H1 (cell line): Measurements from ENCODE around the gene KIF25. TPM values are rescaled to one million over a fixed set of nuclear protein-coding genes. Genes with fewer than 3 reads are reported as not detected.

Experiments
- CTCF ChIA-PET: fragments of 300-600 bp; sonication (Branson Sonifier 250); formaldehyde crosslinking; loops from one replicate; lab custom pipeline; 2021; ENCODE audit not compliant: partially characterized antibody; lab: Charles Lee
- POLR2A ChIA-PET: fragments of 300-600 bp; sonication (Branson Sonifier 250); formaldehyde crosslinking; loops from one replicate; lab custom pipeline; 2021; ENCODE audit warnings: inconsistent platforms; ENCODE audit not compliant: partially characterized antibody; lab: Charles Lee
- DNase-seq, 2 experiments: peaks; one replicate each; pipeline versions ENCODE4 v3.0.0 to v3.0.0-alpha.2; 2010 to 2022; ENCODE audit warnings: low spot score in 2 of 2, low read depth in 1 of 2, mixed read lengths in 1 of 2
- FAIRE-seq: peaks from 2 replicates; lab custom pipeline; 2011; peaks lifted over from hg19 to GRCh38; lab: Jason Lieb, UNC
- H2AFZ ChIP-seq: 2 replicates; pipeline ENCODE4 v1.8.1; 2012; ENCODE audit warnings: low read length, inconsistent platforms
- H2AK5ac ChIP-seq: 2 replicates; pipeline ENCODE4 v1.6.1; 2013; ENCODE audit warnings: low read depth, low read length
- H2BK120ac ChIP-seq: replicated peaks from 2 replicates; pipeline ENCODE3; 2013; ENCODE audit warnings: low read depth, low read length, inconsistent platforms
- H2BK12ac ChIP-seq: 2 replicates; pipeline ENCODE4 v1.6.1; 2013; ENCODE audit warnings: low read depth, low read length
- H2BK15ac ChIP-seq: 2 replicates; pipeline ENCODE4 v1.6.1; 2013; ENCODE audit warnings: low read length
- H2BK20ac ChIP-seq: 2 replicates; pipeline ENCODE4 v1.6.1; 2013; ENCODE audit warnings: low read length
- H2BK5ac ChIP-seq: 2 replicates; pipeline ENCODE4 v1.6.1; 2013; ENCODE audit warnings: low read depth, low read length
- H3K14ac ChIP-seq: 2 replicates; pipeline ENCODE4 v1.6.1; 2013; ENCODE audit warnings: inconsistent platforms; ENCODE audit not compliant: insufficient read length
- H3K18ac ChIP-seq: 2 replicates; pipeline ENCODE4 v1.6.1; 2013; ENCODE audit warnings: low read length; ENCODE audit errors: extremely low read depth
- H3K23ac ChIP-seq: 2 replicates; pipeline ENCODE4 v1.6.1; 2013; ENCODE audit warnings: inconsistent platforms; ENCODE audit not compliant: insufficient read length
- H3K23me2 ChIP-seq: 2 replicates; pipeline ENCODE4 v1.6.1; 2013; ENCODE audit warnings: low read depth, low read length
- H3K27ac ChIP-seq: 2 replicates; pipeline ENCODE4 v1.6.1; 2011; ENCODE audit warnings: low read depth, low read length, inconsistent platforms
- H3K27me3 ChIP-seq, 4 experiments: replicated peaks in 1 of 4; 1 replicate in 1 of 4; 2 replicates in 3 of 4; pipeline versions ENCODE4 v1.6.1 to v1.8.1; 2011 to 2013; ENCODE audit warnings: low read length in 3 of 4, mild to moderate bottlenecking in 3 of 4, inconsistent platforms in 2 of 4, mixed read lengths in 2 of 4, moderate library complexity in 1 of 4; ENCODE audit not compliant: control insufficient read depth in 3 of 4, insufficient read depth in 3 of 4; ENCODE audit errors: extremely low read depth in 1 of 4
- H3K36me3 ChIP-seq, 4 experiments: 2 replicates each; pipeline versions ENCODE4 v1.6.1 to v1.8.1; 2011 to 2013; ENCODE audit warnings: mild to moderate bottlenecking in 4 of 4, low read length in 3 of 4, moderate library complexity in 2 of 4, control low read depth in 1 of 4, inconsistent platforms in 1 of 4; ENCODE audit not compliant: insufficient read depth in 4 of 4, control insufficient read depth in 2 of 4
- H3K4ac ChIP-seq: replicated peaks from 2 replicates; pipeline ENCODE3; 2013; ENCODE audit warnings: low read length, low read depth, mixed read lengths, inconsistent platforms; ENCODE audit not compliant: insufficient read length
- H3K4me1 ChIP-seq, 4 experiments: replicated peaks in 1 of 4; 1 replicate in 1 of 4; 2 replicates in 3 of 4; pipeline versions ENCODE4 v1.6.1 to v1.8.1; 2011 to 2013; ENCODE audit warnings: low read length in 3 of 4, inconsistent platforms in 2 of 4, mixed read lengths in 1 of 4; ENCODE audit not compliant: insufficient read depth in 4 of 4, control insufficient read depth in 3 of 4
- H3K4me2 ChIP-seq, 2 experiments: 2 replicates each; pipeline versions ENCODE4 v1.6.1 to v1.8.1; 2011 to 2013; ENCODE audit warnings: low read depth in 2 of 2, low read length in 2 of 2, control low read depth in 1 of 2, inconsistent platforms in 1 of 2, mild to moderate bottlenecking in 1 of 2; ENCODE audit not compliant: insufficient read depth in 1 of 2
- H3K4me3 ChIP-seq, 4 experiments: fragments of 200-600, 300-600 bp in 1 of 4; sonication (generic), shearing (Covaris generic), sonication (Bioruptor Twin) in 1 of 4; 2 replicates each; pipeline versions ENCODE4 v1.5.1 to v1.8.1; 2011 to 2016; ENCODE audit warnings: low read length in 4 of 4, low read depth in 3 of 4, control low read depth in 2 of 4, inconsistent platforms in 2 of 4, mild to moderate bottlenecking in 2 of 4, mixed read lengths in 1 of 4, moderate library complexity in 1 of 4; ENCODE audit not compliant: insufficient read depth in 2 of 4; ENCODE audit errors: extremely low read depth in 1 of 4
- H3K56ac ChIP-seq: replicated peaks from 2 replicates; pipeline ENCODE3; 2013; ENCODE audit warnings: low read depth, mild to moderate bottlenecking, mixed read lengths, low read length, inconsistent platforms; ENCODE audit not compliant: insufficient read length
- H3K79me1 ChIP-seq: 2 replicates; pipeline ENCODE4 v1.6.1; 2013; ENCODE audit warnings: low read depth, low read length, control low read depth
- H3K79me2 ChIP-seq, 2 experiments: 2 replicates each; pipeline versions ENCODE4 v1.6.1 to v1.8.1; 2012 to 2013; ENCODE audit warnings: low read length in 2 of 2, mild to moderate bottlenecking in 2 of 2, inconsistent platforms in 1 of 2; ENCODE audit not compliant: insufficient read depth in 2 of 2, control insufficient read depth in 1 of 2
- H3K9ac ChIP-seq, 4 experiments: replicated peaks in 1 of 4; 1 replicate in 1 of 4; 2 replicates in 3 of 4; pipeline versions ENCODE4 v1.6.1 to v1.8.1; 2011 to 2013; ENCODE audit warnings: low read depth in 3 of 4, low read length in 3 of 4, control low read depth in 2 of 4, mild to moderate bottlenecking in 2 of 4, moderate library complexity in 2 of 4, inconsistent platforms in 1 of 4; ENCODE audit errors: extremely low read depth in 1 of 4
- H3K9me3 ChIP-seq, 2 experiments: 2 replicates each; pipeline versions ENCODE4 v1.6.1 to v1.8.1; 2012 to 2013; ENCODE audit warnings: mild to moderate bottlenecking in 2 of 2, moderate library complexity in 2 of 2, control low read depth in 1 of 2, inconsistent platforms in 1 of 2, low read depth in 1 of 2, low read length in 1 of 2, mixed read lengths in 1 of 2; ENCODE audit not compliant: insufficient read depth in 2 of 2
- H4K20me1 ChIP-seq, 2 experiments: replicated peaks in 1 of 2; 2 replicates each; pipeline versions ENCODE3 to v1.8.1; 2011 to 2013; ENCODE audit warnings: inconsistent platforms in 2 of 2, low read length in 2 of 2, mild to moderate bottlenecking in 1 of 2; ENCODE audit not compliant: insufficient read depth in 2 of 2, control insufficient read depth in 1 of 2
- H4K5ac ChIP-seq: 2 replicates; pipeline ENCODE4 v1.6.1; 2013; ENCODE audit warnings: low read length, low read depth, mixed read lengths, inconsistent platforms; ENCODE audit not compliant: insufficient read length
- H4K8ac ChIP-seq: 2 replicates; pipeline ENCODE4 v1.8.0; 2013; ENCODE audit warnings: mild to moderate bottlenecking, moderate library complexity, low read length, inconsistent platforms; ENCODE audit not compliant: insufficient read depth; ENCODE audit errors: extremely low read depth
- H4K91ac ChIP-seq: replicated peaks from 2 replicates; pipeline ENCODE3; 2013; ENCODE audit warnings: low read length, mixed read lengths, inconsistent platforms; ENCODE audit not compliant: insufficient read length
- ASH2L ChIP-seq: fragments of 200-600, 300-600 bp; sonication (generic); IDR thresholded peaks from one replicate; pipeline ENCODE4 v1.7.1; 2017; ENCODE audit warnings: low read length
- CBX5 ChIP-seq: fragments of 300-800, 300-1000 bp; sonication (generic); IDR thresholded peaks from 2 replicates; pipeline ENCODE4 v1.7.1; 2016; ENCODE audit warnings: antibody characterized with exemption, low read length, low read depth
- CHD2 ChIP-seq: IDR thresholded peaks from 2 replicates; pipeline ENCODE4 v1.6.1; 2012; ENCODE audit warnings: low read length, improper control_type of control experiment
- EP300 ChIP-seq, 2 experiments: IDR thresholded peaks; 1 replicate in 1 of 2; 2 replicates in 1 of 2; pipeline ENCODE4 v1.6.1; 2011 to 2012; ENCODE audit warnings: low read depth in 2 of 2, low read length in 2 of 2, mild to moderate bottlenecking in 2 of 2, borderline replicate concordance in 1 of 2, inconsistent platforms in 1 of 2, moderate library complexity in 1 of 2
- GABPA ChIP-seq: IDR thresholded peaks from 2 replicates; pipeline ENCODE4 v1.6.1; 2011; ENCODE audit warnings: mild to moderate bottlenecking, low read length, moderate library complexity, borderline replicate concordance; ENCODE audit not compliant: insufficient read depth
- SAP30 ChIP-seq: fragments of 300-600 bp; sonication (generic); IDR thresholded peaks from 2 replicates; pipeline ENCODE4 v1.7.1; 2012; ENCODE audit warnings: low read length, moderate library complexity, mild to moderate bottlenecking, inconsistent platforms; ENCODE audit not compliant: insufficient read depth, insufficient replicate concordance
- WGBS, 2 experiments: shearing (Covaris generic) in 1 of 2; methylation state at CpG; one replicate each; pipeline versions ENCODE4 v1.1.6 to v1.1.7; 2013 to 2015; ENCODE audit warnings: low lambda C conversion rate in 2 of 2, mixed read lengths in 2 of 2, inconsistent platforms in 1 of 2, low coverage in 1 of 2, missing lambda C conversion rate in 1 of 2; ENCODE audit not compliant: insufficient replicate concordance in 2 of 2, insufficient coverage in 1 of 2, insufficient read length in 1 of 2; ENCODE audit errors: extremely low coverage in 1 of 2, missing lambda C conversion rate in 1 of 2; 5-methylcytosine and 5-hydroxymethylcytosine counted together
- polyA plus RNA-seq, 7 experiments: library from polyadenylated mRNA; depleted of rRNA in 3 of 7; stranded (reverse) in 5 of 7; unstranded in 2 of 7; fragments of >200 nt in 5 of 7; fragments of 200-250 nt in 2 of 7; gene quantifications; 1 replicate in 5 of 7; 2 replicates in 1 of 7; 4 replicates in 1 of 7; pipeline versions ENCODE4 v1.2.1 to v1.2.3, GENCODE V29; 2011 to 2013; ENCODE audit warnings: missing spikeins in 2 of 7, mixed read lengths in 2 of 7
- total RNA-seq: library from RNA; stranded (reverse); fragmentation: NEBNext Ultra II Directional; extraction: Animal tissue kit (Norgen Biotek cat#: 25700); gene quantifications from 2 replicates; pipeline ENCODE4 v1.2.1, GENCODE V29; 2021
- TF ChIP-seq, protein P1 (sequence below), 3 experiments: IDR thresholded peaks; 1 replicate in 2 of 3; 2 replicates in 1 of 3; pipeline versions ENCODE4 v1.5.1 to v1.6.1; 2011; ENCODE audit warnings: low read length in 3 of 3, mild to moderate bottlenecking in 3 of 3, inconsistent platforms in 2 of 3, low read depth in 1 of 3, moderate library complexity in 1 of 3; ENCODE audit not compliant: insufficient read depth in 1 of 3; ENCODE audit errors: control extremely low read depth in 1 of 3
- TF ChIP-seq, protein P2 (sequence below): IDR thresholded peaks from 2 replicates; pipeline ENCODE4 v1.6.1; 2011; ENCODE audit warnings: low read length, improper control_type of control experiment
- TF ChIP-seq, protein P3 (sequence below): IDR thresholded peaks from 2 replicates; pipeline ENCODE4 v1.6.1; 2012; ENCODE audit warnings: inconsistent platforms

The KIF25 gene
- total and polyA plus RNA-seq, 2 of the 8 experiments (the other 6 are each of a cell fraction or from before 2014, with no cell fraction given): 1.5 to 2.0 TPM

DNA sequence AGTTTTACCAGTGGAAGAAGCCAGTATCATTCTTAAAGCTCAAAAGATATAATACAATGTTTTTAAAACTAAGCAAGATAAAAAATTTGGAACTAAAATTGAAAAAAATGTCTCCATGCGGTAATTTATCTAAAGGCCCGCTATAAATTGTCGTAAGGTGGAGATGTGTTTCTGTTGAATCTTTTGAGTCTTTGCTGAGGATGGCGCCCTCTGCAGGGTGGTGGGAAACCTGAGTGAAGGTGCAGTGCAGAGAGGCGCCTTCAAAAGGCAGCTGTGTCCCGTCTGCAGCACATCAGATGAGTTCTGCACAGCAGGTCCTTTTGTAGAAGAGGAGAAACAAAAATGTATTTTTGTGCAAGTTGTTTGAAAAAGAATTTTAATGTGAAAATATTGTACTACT lies 29.4 kb upstream of the KIF25 start:
- Histone ChIP-seq H2BK12ac (no peak overlapping the region), H2BK5ac (no peak overlapping the region), H3K27me3 (no peaks in the 10 kb centered on the region), H2AFZ (no peak overlapping the region), H3K9me3 (no peaks in the 10 kb centered on the region), H2BK15ac (no peak overlapping the region), H3K4me3 (no peak overlapping the region), H3K23ac (no peak overlapping the region), H3K56ac (no peak overlapping the region), H3K9ac (no peak overlapping the region), H3K36me3 (peaks cover 4 to 59% (median 31%) of the 10 kb centered on the region in 4 experiments; a peak in 7 of 8 replicates), H3K23me2 (no peaks in the 10 kb centered on the region), H4K8ac (no peak overlapping the region), H4K91ac (no peak overlapping the region), H4K20me1 (peaks cover 2 to 8% of the 10 kb centered on the region in 2 experiments), H3K4me1 (peaks cover 0 to 4% (median under 1%) of the 10 kb centered on the region in 4 experiments; a peak in 4 of 7 replicates), H2BK20ac (no peak overlapping the region), H3K4me2 (no peak overlapping the region), H2AK5ac (no peak overlapping the region), H4K5ac (no peak overlapping the region), H3K4ac (no peak overlapping the region), H3K79me2 (no peaks in the 10 kb centered on the region), H3K79me1 (no peaks in the 10 kb centered on the region), H3K14ac (no peak overlapping the region), H2BK120ac (no peak overlapping the region), H3K18ac (no peak overlapping the region), H3K27ac (no peak overlapping the region)
- ChIA-PET POLR2A (interaction anchor here (1.5 kb wide), 1 partner anchor 16 kb away, joined by 5 read pairs; no protein-coding TSS in a partner anchor), CTCF (interaction anchor here (0.6 to 3.0 kb wide), 32 partner anchors 8 to 386 kb away, joined by 3 to 19 read pairs (median 5); no protein-coding TSS in a partner anchor)
- FAIRE-seq (peak; percentile 87), DNase-seq (peak; percentile 29 to 85)
- 67% methylated on average over 6 of the region's 6 CpGs; no CpG with 5 or more reads in 1 of the 2 experiments for WGBS, 2 experiments
- TF ChIP-seq, protein P1, sequence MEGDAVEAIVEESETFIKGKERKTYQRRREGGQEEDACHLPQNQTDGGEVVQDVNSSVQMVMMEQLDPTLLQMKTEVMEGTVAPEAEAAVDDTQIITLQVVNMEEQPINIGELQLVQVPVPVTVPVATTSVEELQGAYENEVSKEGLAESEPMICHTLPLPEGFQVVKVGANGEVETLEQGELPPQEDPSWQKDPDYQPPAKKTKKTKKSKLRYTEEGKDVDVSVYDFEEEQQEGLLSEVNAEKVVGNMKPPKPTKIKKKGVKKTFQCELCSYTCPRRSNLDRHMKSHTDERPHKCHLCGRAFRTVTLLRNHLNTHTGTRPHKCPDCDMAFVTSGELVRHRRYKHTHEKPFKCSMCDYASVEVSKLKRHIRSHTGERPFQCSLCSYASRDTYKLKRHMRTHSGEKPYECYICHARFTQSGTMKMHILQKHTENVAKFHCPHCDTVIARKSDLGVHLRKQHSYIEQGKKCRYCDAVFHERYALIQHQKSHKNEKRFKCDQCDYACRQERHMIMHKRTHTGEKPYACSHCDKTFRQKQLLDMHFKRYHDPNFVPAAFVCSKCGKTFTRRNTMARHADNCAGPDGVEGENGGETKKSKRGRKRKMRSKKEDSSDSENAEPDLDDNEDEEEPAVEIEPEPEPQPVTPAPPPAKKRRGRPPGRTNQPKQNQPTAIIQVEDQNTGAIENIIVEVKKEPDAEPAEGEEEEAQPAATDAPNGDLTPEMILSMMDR (IDR thresholded peaks at IDR 0.05; ENCODE audit: control extremely low read depth in 1 of 3, insufficient read depth in 1 of 3, low read depth in 1 of 3, low read length in 3 of 3): peak; percentile 81 to 86 (median 86)
- TF ChIP-seq, protein P2, sequence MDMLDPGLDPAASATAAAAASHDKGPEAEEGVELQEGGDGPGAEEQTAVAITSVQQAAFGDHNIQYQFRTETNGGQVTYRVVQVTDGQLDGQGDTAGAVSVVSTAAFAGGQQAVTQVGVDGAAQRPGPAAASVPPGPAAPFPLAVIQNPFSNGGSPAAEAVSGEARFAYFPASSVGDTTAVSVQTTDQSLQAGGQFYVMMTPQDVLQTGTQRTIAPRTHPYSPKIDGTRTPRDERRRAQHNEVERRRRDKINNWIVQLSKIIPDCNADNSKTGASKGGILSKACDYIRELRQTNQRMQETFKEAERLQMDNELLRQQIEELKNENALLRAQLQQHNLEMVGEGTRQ: no peak
- TF ChIP-seq, protein P3, sequence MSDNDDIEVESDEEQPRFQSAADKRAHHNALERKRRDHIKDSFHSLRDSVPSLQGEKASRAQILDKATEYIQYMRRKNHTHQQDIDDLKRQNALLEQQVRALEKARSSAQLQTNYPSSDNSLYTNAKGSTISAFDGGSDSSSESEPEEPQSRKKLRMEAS: no peak
- TF ChIP-seq GABPA: peak; percentile 25; the same call in 1 of the 2 replicates
- TF ChIP-seq ASH2L: no peak
- no peak for TF ChIP-seq EP300 (IDR thresholded peaks at IDR 0.05; ENCODE audit: borderline replicate concordance in 1 of 2, low read depth in 2 of 2, low read length in 2 of 2)
- TF ChIP-seq CBX5: no peak
- no peak for TF ChIP-seq SAP30
- no peak for TF ChIP-seq CHD2
